Measurements from ENCODE around the gene KCNK13.
A peak's percentile ranks its signal among the peaks of the same experiment; 100 is the strongest.
"Not testable (repeated sequence)": the region's sequence is repeated elsewhere in the genome, so short reads cannot be mapped to it uniquely, and the experiment has no call there.

Gene KCNK13

GRCh38 chr14:90061685-90062126 is at the start of gene KCNK13:
Gene KCNK13 (plus strand): TSS chr14:90061994. CDS start chr14:90062206, 212 bp downstream.
- peak; percentile 2 for DNase-seq

- no peak for DNase-seq
Measured at GRCh38 chr14:90017371-90017770, 44.4 kb upstream of the KCNK13 start.

- no peak for DNase-seq
Measured at GRCh38 chr14:90019824-90020523, 41.8 kb upstream of the KCNK13 start.

- DNase-seq: no peak
Measured at GRCh38 chr14:90023176-90023896, 38.5 kb upstream of the KCNK13 start.

GRCh38 chr14:90024910-90025309 is 36.9 kb upstream of the KCNK13 start:
- DNase-seq: no peak

- not testable (repeated sequence) for DNase-seq
Measured at GRCh38 chr14:90026608-90027007, 35.2 kb upstream of the KCNK13 start.

GRCh38 chr14:90027842-90028241 is 34.0 kb upstream of the KCNK13 start:
- no peak for DNase-seq

GRCh38 chr14:90034156-90034555 is 27.6 kb upstream of the KCNK13 start:
- DNase-seq: no peak

GRCh38 chr14:90034835-90035525 is 26.8 kb upstream of the KCNK13 start:
- peak; percentile 13 for DNase-seq

GRCh38 chr14:90039253-90040010 is 22.4 kb upstream of the KCNK13 start:
- DNase-seq: no peak

- no peak for DNase-seq
Measured at GRCh38 chr14:90040411-90040810, 21.4 kb upstream of the KCNK13 start.

GRCh38 chr14:90042496-90043252 is 19.1 kb upstream of the KCNK13 start:
- no peak for DNase-seq

GRCh38 chr14:90045616-90046015 is 16.2 kb upstream of the KCNK13 start:
- no peak for DNase-seq

GRCh38 chr14:90049390-90049789 is 12.4 kb upstream of the KCNK13 start:
- no peak for DNase-seq

- DNase-seq: no peak
Measured at GRCh38 chr14:90050271-90050670, 11.5 kb upstream of the KCNK13 start.

GRCh38 chr14:90053044-90053443 is 8.8 kb upstream of the KCNK13 start:
- DNase-seq: no peak

- no peak for DNase-seq
Measured at GRCh38 chr14:90054803-90055202, 7.0 kb upstream of the KCNK13 start.

GRCh38 chr14:90056826-90057225 is 5.0 kb upstream of the KCNK13 start:
- no peak for DNase-seq

GRCh38 chr14:90058876-90059458 is 2.8 kb upstream of the KCNK13 start:
- no peak for DNase-seq

- DNase-seq: peak; percentile 71
Measured at GRCh38 chr14:90060312-90060964, 1.4 kb upstream of the KCNK13 start.

- peak; percentile 8 for DNase-seq
Measured at GRCh38 chr14:90060965-90061684, 669 bp upstream of the KCNK13 start.

Measured in activated CD4-positive, alpha-beta T cell treated with anti-CD3 and anti-CD28 coated beads, Interleukin-10, Interleukin-2, amounts not matched to agents 100 ng/mL and 50 ng/mL, durations not matched to agents 16 hours and 8 hours (primary cell).